HG02588 (cell line): ENCODE measurements around the gene GOLGA8B.
"Not testable (repeated sequence)": the region's sequence is repeated elsewhere in the genome, so short reads cannot be mapped to it uniquely, and the experiment has no call there.

Source experiments
- ATAC-seq: cut with Tn5 transposase; IDR thresholded peaks from one replicate; pipeline ENCODE4 v1.9.1; 2021; ENCODE audit warnings: mild to moderate bottlenecking, moderate library complexity; ENCODE audit not compliant: unreplicated experiment

GOLGA8B gene

DNA sequence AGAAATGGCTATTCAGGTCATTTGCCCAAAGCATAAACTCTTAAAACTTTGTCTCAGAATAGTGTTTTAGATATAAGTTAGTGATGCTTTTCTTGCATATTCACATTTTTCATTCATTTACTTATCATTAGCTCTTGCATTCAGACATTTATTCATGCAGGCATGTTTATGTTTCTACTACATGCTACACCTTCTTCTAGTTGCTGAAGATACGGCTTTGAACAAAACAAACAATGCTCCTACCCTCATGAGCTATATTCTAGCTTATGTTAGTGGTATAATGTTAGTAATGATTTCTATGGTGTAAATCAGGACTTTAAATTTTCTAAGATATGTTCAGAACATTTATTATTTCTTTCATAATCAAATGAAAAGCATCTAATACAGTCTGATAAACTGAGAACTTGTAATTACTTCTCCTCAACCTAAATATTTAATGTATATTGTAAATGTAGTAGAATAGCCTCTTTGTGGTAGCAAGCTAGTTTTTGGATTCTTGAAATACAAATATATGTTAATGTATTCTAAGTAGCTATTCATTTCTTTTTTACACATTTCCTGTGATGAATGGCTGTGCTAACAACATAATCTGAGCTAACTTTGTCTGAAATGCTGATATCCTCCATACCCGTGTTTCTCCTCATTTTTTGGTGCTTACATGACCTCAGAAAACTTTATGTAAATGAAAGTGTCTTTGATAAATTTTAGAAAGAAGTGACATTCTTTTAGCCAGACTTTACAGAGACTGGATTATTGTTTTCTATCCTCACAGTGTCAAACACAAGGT, 15.5 kb upstream of the GOLGA8B start:
- no peak for ATAC-seq

DNA sequence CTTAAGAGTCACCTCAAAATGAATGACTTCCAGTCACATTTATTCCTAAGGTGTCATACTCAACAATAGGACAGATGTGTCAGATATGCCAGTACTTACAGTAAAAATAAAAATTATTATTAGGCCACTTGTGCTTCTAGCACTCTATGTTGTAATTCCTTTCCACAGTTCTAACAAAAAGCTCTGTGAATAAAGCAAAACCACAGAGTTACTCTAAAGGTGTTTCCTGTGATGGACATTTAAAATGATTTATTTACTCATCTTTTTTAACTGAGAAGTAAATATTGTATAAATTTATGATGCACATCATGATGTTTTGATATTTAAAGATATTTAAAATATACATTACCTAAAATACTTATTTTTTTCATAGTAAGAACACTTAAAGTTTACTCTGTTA, 13.9 kb upstream of the GOLGA8B start:
- no peak for ATAC-seq

GRCh38 chr15:34594361-34594760, 10.9 kb upstream of the GOLGA8B start:
- no peak for ATAC-seq

DNA sequence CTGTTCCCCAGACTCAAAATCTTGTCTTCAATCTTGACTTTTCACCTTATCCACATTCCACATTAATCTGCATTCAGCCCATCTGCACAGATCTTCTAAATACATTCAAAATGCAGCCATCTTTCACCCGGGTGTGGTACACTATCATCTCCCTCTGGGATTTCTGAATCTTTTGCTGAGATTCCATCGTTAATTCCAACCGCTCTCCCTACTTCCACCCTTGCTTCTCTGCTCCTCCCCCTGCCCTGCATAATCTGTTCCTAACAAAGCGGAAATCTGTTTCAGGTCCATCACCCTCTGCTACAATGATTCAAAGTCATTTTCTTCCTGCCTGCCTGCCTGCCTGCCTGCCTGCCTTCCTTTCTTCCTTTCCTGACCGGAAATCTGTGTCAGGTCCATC, 7.9 kb upstream of the GOLGA8B start:
- no peak for ATAC-seq

- ATAC-seq, result peak; percentile 34
Observed at GRCh38 chr15:34588046-34588674, 4.7 kb upstream of the GOLGA8B start.

GRCh38 chr15:34585966-34586365, 2.5 kb upstream of the GOLGA8B start:
- ATAC-seq, result not testable (repeated sequence)

- ATAC-seq, result no peak
Observed at GRCh38 chr15:34584996-34585395, 1.5 kb upstream of the GOLGA8B start.

GRCh38 chr15:34584330-34584668, 848 bp upstream of the GOLGA8B start:
- ATAC-seq, result no peak

DNA sequence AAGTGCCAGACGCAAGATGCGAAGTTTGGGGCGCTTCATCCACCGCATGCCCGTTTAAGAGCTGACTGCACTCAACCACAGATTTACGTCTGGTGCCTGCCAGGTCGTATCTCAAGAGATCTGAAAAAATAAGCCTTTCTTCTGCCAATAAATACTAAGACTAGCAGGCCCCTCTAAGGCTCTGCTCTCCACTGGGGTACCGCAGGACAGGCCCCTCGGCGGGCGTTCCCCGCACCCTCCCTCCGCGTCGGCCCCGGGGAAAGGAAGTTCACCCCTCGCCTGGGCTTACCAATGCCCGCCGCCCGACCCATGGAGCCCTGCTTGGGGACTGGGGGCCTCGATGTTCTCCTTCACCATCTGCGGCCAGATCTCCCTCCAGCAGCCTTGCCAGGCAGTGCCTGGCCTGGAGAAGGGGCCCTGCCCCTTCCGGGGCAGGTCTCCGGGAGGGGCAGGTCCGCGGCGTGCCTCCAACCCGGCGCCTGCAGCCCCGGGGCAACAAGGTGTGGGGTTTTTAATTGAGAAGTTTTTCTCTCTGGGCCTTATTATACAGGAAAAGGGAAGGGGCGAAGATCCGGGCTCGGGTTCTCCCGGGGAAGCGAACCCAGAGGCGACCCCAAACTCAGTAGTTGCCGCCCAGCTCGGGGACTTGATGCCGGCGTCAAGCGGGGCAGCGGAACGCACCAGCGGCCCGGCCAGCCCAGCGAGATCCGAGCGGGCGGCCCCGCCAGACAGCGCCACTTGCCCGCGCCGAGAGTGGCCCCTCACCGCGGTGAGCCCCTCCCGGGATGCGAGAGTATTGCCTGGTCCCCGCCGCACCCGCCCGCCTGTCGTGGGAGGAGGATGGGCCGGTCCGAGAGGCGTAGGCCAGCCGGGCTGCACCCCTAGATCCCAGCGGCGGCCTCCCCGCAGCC, 735 bp downstream of the GOLGA8B start:
- ATAC-seq, result peak; percentile 55

DNA sequence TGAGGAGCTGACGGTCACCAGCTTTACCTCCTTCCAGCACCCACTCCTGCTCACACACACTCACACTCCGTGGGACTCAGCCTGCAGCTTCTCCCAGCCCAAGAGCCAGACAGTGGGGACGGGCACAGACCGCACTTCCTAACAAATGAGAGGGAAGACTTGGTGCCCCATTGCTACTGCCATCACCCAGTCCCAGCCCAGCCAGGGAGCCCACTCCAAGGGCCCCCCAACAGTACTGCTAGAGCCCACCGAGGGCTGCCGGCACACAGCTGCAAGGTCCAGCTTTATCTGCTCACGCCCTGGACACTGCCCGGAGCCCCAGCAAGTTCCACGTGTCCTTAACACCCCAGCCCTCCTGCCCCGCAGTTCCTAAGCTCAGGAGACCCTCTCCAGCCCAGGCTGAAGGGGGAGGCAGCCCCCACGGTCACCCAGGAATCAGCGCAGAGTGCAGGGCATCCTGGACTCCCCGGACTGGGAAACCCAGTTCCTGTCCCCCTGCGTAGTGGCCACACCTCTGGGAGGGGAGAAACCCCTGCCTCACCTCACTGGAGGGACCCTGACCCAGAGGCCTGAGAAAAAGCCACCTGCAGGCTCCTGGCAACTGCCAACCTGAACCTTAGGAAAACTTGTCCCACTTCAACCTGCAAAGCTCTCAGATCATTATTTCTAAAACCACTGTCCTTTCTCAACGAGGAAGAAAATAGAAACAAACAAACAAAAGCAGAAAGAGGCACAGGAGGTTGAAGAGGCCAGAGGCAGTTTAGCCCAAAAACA, 1.6 kb downstream of the GOLGA8B start:
- not testable (repeated sequence) for ATAC-seq

DNA sequence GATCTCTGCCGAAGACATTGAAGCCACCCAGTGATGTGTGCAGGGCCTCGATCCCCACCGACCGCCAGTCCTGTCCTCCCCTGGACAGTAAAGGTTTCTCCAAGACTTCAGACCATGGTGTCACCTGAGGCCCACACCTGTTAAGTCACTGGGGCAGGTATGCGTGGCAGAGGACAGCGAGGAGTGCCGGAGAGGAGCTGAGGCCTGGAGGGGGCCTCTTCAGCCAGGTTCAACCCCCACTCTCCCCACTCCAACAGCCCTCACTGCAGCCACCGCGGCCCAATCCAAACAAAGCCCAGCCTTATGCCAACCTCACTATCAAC, 2.4 kb downstream of the GOLGA8B start:
- ATAC-seq, result no peak

DNA sequence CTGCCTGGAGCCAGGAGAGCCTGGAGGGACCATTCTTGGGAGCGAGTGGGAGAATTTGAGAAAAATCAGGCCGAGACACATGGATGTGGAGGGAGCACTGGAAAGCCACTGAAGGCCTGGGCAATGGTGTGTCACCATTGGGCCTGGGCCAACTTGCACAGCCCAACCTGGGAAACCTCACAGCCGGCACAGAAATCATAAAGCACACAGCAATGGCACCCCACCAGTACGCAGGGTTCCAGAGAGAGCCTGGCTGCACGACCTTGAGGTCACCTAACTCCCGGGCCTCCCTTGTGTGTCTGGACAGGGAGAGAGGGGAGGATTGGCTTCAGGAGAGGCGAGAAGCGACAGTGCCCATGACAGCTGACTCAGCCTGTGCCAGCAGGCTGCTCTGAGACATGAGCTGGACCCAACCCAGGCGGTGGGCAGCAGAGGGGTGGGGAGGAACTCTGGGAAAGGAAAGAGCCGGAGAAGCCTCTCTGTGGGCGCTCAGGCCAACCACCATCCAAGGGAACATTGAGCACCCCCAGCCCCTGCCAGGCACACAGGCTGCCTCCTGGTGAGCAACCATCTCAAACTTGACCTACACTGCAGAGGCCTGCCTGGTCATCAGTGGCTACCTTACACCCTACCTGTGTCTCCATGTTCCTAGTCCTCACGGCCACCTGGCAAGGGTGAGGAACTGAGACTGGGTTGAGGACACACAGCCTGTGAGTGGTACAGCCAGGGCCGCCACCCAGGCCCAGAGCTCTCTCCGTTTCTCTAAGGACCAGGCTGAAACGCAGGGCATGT, 3.0 kb downstream of the GOLGA8B start:
- not testable (repeated sequence) for ATAC-seq

GRCh38 chr15:34578283-34578674, 5.2 kb downstream of the GOLGA8B start:
- no peak for ATAC-seq

DNA sequence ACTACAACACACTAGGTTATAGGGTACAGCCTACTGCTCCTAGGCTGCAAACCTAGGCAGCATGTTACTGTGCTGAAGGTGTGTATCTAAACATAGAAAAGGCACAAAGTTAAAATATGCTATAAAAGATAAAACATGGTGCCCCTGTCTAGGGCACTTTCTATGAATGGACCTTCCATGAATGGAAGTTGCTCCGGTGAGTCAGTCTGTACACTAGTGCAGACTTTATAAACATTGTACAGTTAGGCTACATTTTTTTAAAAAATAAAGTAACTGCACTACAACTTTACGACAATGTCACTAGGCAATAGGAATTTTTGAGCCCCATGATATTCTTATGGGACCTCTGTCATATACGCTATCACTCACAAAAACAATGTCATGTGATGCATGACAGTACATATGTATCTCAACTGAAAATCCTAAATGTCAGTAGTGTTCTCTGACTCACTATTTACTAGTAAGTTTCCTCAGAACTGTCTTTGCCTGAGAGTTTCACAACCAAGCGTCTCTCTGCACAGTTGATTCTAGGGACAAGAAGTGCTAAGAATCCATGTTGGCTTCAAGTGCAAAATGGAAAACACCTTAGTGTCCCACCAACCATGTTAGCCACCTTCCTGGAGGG, 5.7 kb downstream of the GOLGA8B start:
- ATAC-seq, result not testable (repeated sequence)

GRCh38 chr15:34575035-34575434, 8.4 kb downstream of the GOLGA8B start:
- ATAC-seq, result not testable (repeated sequence)

DNA sequence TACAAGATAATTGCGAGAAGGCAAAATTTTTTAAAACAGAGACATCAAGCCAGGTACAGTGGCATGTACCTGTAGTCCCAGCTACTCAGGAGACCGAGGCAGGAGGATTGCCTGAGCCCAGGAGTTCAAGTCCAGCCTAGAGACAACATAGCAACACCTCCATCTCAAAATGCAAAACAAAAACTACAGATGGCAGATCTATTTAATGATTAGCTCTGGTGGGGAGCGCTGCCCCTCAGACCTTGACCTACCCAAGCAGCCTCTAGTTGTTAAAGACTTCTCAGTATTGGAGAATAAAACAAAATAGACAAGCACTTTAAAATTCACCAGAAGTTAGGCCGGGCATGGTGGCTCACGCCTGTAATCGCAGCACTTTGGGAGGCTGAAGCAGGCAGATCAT, 10.5 kb downstream of the GOLGA8B start:
- not testable (repeated sequence) for ATAC-seq

GRCh38 chr15:34572019-34572641, 11.3 kb downstream of the GOLGA8B start:
- ATAC-seq, result not testable (repeated sequence)

DNA sequence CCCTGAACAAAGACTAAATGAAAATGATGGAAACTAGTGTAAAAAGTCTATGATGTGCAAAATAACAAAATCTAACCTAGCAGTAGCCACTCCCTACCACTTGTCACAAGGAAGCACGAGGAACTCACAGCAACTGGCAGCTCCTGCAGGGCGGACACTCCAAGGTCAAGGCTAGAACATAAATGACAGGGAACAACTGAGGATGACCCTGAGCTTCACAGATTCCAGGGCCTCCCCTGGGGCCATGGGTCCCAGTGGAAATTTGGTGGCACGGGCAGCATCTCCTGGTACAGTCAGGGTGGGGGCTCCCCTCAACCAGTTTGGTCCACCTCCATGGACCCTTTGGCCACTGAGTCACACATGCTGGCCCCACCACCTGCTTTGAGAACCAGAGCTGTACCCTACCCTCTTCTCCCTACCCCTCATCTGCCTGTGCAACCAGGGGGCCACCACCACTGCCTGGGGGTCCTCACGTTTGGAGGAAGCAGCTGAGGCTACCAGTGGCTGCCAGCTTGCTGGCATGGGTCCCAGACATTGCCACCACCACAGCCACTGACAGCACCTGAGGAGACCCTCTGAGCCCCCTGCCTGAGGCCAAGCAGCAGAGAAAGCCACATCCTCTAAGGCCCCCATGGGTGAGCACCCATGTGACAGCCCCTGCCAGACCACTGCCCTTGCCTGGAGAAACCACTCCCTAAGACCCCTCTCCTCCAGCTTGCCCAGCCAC, 13.6 kb downstream of the GOLGA8B start:
- ATAC-seq, result not testable (repeated sequence)

DNA sequence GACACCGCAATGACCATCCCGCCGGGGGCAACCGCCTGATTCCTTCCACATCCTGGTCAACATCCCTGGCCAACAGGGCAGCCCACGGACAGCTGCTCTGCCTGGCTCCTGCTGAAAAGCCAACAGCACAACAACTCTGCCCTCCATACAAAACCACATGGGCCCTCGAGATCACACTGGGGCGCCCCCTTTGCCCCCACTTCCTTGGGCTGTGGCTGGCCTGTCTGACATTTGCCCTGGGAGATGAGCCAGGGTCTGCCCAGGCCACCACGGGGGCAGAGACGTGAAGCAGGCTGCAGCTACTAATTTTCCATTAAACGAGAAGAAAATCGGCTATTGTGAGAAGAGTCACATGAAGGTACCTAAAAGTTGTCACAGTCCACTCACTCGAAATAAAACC, 16.3 kb downstream of the GOLGA8B start:
- ATAC-seq, result not testable (repeated sequence)
